HG02938 (cell line): ENCODE measurements around the gene TEX30.

Source experiments
- ATAC-seq: cut with Tn5 transposase; IDR thresholded peaks from one replicate; pipeline ENCODE4 v1.9.1; 2021; ENCODE audit warnings: mild to moderate bottlenecking, moderate library complexity; ENCODE audit not compliant: unreplicated experiment

Gene TEX30

GRCh38 chr13:102773441-102774213 lies at the start of gene TEX30:
TSS of gene TEX30 (minus strand) at chr13:102773786. CDS start at chr13:102770026, 3,760 bp downstream.
- peak; percentile 77 for ATAC-seq

GRCh38 chr13:102817907-102818306 lies 44.3 kb upstream of the TEX30 start:
- no peak for ATAC-seq

DNA sequence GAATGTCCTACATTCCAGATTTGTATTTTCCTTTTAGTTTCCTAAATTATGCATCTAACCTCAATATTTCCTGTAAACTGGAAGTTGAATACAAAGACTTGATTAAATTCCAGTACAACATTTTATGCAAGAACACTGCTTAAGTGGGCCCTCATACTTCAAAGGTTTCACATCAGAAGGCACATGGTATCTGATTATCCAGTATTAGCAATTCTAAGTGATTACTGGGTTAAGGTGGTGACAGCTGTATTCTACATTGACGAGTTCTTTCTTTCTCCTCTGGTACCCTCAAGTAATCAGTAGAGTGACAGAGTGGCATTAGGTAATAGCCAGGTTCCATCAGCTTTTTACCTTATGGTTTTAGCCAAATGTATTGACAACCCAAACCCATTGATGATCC lies 43.7 kb upstream of the TEX30 start:
- ATAC-seq = no peak

GRCh38 chr13:102816708-102817107 lies 43.1 kb upstream of the TEX30 start:
- ATAC-seq = no peak

- no peak for ATAC-seq
Measured at GRCh38 chr13:102815788-102816187, 42.2 kb upstream of the TEX30 start.

DNA sequence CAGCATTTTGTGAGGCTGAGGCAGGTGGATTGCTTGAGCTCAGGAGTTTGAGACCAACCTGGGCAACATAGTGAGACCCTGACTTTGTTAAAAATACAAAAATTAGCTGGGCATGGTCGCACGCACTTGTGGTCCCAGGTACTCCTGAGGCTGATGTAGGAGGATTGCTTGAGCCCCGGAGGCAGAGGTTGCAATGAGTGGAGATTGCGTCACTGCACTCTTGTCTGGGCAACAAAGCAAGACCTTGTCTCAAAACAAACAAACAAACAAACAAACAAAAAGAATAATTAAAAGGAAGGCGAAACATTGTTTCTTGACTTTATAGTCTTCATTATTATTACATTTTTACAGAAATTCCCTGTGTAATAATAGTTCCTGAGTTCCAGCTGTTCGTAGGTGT lies 41.2 kb upstream of the TEX30 start:
- no peak for ATAC-seq

DNA sequence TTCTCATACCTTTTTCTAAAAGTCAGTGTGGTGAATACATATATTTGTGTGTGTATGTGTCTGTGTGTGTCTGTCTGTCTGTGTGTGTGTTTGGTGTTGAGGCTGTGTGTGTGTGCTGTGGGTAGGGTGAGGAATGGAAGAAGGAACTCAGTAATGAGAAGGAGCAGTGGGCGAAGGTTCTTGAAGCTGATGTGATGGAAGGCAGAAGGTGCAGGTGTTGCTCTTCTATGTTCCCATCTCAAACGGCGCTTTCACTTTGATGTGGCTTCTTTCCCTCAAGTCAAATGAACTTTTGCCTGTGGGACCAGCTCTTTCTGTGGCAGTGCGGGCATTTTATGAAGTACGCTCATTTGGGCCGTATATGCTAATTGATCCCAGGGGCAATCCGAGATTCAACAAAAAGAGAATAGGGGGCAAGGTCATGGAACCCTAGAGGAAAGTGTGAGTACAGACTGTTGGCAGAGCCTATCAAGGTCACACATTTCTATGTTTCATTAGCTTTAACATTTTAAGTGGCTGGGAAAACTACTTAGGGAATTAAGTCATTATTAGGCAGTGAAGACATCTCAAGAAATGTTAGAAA lies 40.5 kb upstream of the TEX30 start:
- ATAC-seq = no peak

GRCh38 chr13:102812611-102813287 lies 39.2 kb upstream of the TEX30 start:
- ATAC-seq = no peak

GRCh38 chr13:102807699-102808098 lies 34.1 kb upstream of the TEX30 start:
- ATAC-seq = no peak

GRCh38 chr13:102805680-102806079 lies 32.1 kb upstream of the TEX30 start:
- ATAC-seq = no peak

DNA sequence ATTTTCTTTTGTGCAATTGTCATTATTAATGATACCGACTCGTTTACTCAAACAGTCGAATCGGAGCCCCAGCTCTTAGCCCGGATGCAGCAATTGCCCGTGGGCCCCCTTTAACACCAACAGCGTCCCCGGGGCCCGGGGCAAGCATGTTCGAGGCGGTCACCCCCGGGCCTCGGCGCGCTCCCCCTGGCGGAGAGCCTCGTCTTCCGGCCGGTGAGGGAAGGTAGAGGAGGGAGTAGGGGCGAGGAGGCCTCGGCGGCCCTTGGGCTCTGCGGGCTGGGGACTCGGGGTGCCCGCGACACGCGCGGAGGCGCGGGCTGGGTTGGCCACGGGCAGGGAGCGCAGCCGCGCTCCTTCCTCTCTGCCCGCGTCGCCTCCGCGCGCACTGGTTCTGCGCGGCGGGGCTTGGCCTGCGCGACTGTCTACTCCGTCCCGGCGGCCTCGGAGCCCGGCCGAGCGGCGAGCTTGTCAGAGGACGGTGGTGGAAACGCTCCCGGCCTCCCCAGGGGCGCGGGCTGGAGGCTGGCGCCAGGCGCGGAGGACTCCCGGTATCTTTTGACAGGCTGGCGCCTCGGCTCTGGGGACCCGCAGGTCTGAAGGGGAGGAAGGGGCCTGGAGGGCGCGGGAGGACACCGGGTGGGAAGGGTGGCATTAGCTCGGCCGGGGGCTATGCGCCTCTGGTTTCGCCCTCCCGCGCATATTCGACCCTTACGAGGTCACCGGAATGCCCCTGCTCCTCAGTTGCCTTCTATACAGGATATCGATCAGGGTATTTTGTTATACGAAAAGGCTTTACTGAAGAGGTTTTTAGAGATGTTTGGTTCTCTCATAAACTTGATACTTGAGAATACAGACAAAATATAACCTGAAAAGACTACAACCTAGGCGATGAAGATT lies 26.8 kb upstream of the TEX30 start:
- peak; percentile 70 for ATAC-seq

DNA sequence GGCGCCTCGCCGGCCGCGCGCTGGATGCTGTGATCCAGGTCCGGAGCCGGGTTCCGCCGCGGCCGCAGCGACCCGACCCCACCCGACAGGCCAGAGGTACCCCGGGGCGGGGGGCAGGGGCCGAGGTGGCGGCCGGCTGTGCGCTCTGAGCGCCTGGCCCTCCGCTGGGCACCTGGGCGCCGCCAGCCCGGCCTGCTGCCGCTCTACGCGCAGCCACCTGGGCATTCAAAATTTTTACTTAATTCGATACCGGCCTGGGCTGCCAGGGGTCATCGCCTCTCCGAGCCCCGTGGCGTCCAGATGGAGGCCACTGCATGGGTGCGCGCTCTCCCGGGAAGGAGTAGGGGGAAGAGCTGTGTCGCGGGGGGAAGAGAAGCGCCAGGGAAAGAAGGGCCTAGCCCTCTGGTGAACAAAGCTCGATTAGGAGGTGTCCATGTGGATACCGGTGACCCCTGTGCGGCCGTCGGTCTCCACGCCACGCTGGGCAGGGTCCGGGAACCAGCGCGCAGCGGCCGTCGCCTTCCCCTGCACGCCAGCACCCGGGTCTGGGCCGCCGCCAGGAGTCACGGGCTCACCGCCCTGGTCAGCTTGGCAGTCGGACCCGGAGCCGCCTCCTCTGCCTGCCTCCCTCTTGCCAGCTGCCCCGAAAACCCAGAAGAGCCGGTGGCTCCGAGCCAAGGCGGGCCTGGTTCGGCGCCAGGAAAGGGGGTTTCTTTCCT lies 26.0 kb upstream of the TEX30 start:
- ATAC-seq = peak; percentile 4

DNA sequence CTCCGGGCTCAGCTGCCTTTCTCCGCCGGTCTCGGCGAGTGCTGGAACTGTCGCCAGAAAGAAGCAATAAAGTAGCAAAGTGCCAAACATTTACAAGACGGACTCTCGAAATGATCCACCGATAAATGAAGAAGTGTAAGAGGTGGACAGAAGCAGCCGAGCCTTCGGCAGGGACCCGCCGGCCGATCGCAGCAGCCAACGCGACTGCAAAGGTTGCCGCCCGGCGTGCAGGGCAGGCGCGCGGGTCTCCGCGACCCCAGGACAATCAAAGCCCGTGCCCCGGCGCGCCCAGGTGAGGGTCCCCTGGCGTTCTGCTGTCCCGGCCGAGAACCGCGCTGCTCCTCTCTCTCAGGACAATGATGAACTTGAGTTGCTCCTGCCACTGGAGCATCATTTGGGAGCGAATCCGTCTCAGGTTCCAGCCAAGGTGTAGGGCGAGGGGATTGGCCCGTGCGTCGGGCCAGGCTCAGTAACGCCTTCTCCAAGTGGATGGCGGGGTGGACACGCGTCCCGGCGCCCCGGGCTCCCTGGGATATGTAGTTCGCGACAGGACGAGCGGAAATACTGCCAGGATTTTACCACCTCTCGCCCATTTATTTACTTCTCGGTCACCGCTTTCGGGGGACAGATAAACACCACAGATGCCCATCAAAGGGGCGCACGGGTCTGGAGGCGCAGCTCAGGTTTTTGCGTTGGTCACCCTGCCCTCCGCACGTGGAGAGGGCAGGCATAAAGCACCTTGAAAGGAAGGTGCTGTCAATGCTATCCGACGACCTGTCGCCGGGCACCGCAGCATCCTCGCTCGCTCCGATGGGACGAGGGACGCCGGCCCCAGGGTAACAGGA lies 25.2 kb upstream of the TEX30 start, which contains the start of the genes BIVM and POGLUT2:
TSS of gene BIVM (plus strand) at position 539 of the 845 bp plus-strand sequence. CDS start 8,149 bp downstream, outside the sequence.
TSS of gene POGLUT2 (minus strand) at position 396 of the 845 bp plus-strand sequence. CDS start at position 90, 306 bp downstream.
- peak; percentile 84 for ATAC-seq

DNA sequence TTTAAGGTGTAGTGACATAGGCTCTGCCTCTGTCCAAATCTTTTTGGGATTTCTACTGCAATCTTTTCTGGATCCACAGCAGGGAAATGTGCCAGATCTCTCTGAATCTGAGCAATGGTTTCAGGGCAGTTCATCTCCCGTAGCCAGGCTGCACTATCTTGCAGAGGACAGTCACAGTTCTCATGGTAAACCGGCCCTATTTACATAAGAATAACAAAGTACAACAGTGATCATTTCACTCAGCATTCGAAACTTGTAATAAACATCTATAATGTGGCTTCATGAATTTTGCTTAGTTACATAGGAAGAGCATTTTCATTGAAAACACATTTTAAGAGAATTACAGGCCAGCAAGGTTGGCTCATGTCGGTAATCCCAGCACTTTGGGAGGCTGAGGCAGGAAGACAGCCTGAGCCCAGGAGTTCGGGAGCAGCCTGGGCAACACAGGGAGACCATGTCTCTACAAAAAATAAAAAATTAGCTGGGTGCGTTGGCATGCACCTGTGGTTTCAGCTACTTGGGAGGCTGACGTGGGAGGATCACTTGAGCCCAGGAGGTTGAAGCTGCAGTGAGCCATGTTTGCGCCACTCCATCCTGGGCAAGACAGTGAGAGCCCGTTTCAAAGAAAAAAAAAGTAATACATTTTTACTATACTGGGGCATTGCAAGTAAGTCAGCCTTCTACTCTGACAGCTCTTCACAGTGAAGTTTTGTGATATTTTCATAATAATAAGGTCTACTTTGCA lies 20.2 kb upstream of the TEX30 start:
- ATAC-seq = no peak

GRCh38 chr13:102792396-102792795 lies 18.8 kb upstream of the TEX30 start:
- no peak for ATAC-seq

DNA sequence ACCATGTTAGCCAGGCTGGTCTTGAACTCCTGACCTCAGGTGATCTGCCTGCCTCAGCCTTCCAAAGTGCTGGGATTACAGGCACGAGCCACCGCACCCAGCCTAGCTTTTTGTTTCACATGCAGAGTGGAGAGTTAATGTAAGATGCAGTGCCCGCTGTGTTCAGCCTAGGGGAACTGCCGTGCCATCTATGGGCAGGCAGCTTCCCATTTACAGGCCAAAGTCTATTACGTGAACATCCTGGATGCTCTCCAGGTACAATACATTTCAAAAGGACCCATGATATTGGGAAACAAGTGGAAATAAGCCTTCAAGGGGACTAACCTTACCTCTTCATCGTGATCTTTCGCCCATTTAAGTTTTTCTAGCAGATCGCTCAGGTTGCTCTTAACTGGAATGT lies 15.1 kb upstream of the TEX30 start:
- ATAC-seq = no peak

DNA sequence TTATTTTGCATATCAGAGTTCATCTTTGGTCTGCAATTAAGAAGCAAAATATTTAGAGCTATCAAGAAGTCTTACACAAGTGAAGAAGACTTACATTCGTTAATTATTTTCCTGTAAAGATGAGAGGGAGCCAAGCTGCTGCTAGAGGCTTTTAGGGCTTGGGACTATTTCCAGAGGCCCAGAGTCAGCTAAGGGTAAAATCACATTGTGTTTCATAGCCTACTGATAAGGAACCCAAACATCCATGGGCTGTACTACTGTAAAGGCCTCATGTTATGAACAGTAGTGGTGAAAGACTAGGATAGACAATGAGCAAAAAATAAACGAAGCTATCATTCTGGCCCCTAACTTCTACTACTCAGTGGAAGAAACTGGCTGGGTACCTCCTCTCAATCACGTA lies 10.9 kb upstream of the TEX30 start:
- ATAC-seq = no peak

- ATAC-seq = no peak
Measured at GRCh38 chr13:102781591-102781990, 8.0 kb upstream of the TEX30 start.
